NCI-H2029 (cell line): ENCODE measurements around the gene ARSJ.
"Not testable (repeated sequence)": the region's sequence is repeated elsewhere in the genome, so short reads cannot be mapped to it uniquely, and the experiment has no call there.

Source experiments
- DNase-seq: peaks from one replicate; lab custom pipeline; 2025; lab: John Stamatoyannopoulos, UW

ARSJ gene

GRCh38 chr4:113979148-113979904, at the start of gene ARSJ:
Gene ARSJ (minus strand): TSS chr4:113979647. CDS start chr4:113978834, 813 bp downstream.
- no peak for DNase-seq

DNA sequence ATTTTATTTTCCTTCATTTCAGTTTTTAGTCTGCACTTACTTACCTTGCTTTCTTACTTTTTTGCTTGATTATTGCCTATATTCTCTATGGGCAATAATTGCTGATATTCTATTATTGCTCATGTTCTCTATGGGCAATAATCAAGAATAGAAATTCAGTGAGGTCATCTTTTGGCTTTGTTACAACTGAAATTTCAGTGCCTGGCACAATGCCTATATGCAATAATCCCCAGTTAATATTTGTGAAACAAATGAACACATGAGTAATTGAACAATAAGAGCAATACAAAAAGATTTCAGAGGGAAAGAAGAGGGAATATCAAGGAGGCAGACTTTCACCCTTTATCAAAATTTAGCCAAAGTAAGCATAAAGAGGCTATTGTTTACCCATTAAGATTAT, 48.6 kb upstream of the ARSJ start:
- no peak for DNase-seq

- no peak for DNase-seq
Measured at GRCh38 chr4:114027596-114027995, 48.1 kb upstream of the ARSJ start.

- no peak for DNase-seq
Measured at GRCh38 chr4:114026447-114026846, 47.0 kb upstream of the ARSJ start.

DNA sequence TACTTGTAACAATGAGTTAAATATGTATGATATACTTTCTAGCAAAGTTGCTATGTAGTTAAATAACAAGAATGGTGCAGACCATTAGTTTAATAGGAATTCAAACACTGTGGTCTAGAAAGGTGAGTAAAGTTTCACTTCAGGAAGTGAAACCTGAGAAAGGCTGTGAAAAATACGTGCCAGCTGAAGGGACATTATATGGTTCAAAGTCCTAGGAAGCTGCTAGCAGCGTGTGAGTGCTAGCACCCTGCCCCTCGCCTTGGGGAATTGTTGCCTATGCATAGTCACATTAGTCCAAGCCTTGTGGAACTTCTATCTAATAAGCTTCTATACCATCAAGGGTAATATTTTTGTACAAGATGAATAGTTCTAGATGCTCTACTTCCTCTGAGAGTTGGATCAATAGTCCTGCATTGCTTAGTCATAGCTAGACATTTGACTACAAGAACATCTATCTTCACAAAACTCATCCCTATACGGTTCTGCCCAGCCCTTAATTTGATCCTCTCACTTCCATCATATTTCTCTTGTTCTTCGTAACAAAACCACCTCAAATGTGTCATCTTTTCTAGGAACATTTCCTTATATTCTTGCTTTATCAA, 45.8 kb upstream of the ARSJ start:
- DNase-seq: no peak

DNA sequence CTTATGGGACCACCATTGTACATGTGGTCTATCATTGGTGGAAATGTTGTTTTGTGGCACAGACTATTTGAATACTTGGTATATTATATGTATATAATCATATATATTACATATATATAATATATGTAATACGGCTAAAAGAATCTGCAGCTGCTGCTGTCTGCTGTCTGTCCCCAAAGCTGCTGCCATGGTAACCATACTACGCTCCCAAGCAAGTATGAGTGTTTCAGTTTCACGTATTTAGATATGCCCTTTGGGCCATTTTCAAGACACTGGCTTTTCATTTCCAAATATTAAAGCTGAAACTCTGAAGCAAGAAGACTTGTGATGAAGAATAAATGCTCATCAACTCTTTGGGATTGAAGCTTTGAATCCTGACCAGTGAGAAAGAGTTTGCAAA, 42.0 kb upstream of the ARSJ start:
- no peak for DNase-seq

DNA sequence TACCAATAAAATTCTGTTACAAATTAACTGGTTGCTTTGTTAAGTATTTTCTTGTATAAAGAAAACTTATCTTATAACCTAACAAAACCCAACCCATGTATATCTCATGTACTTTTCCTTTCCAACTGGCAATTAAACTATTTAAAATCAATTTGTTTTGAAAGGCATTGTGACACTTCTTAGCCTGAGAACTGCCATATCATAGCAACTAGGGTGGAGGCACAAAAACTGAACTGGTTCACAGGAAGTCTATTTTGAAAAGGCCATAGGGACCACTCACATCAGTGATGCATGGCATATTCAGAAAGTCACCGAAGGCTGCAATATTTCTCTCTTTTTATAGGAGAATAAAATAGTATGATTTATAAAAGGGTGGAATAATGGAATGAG, 40.5 kb upstream of the ARSJ start:
- DNase-seq: no peak

DNA sequence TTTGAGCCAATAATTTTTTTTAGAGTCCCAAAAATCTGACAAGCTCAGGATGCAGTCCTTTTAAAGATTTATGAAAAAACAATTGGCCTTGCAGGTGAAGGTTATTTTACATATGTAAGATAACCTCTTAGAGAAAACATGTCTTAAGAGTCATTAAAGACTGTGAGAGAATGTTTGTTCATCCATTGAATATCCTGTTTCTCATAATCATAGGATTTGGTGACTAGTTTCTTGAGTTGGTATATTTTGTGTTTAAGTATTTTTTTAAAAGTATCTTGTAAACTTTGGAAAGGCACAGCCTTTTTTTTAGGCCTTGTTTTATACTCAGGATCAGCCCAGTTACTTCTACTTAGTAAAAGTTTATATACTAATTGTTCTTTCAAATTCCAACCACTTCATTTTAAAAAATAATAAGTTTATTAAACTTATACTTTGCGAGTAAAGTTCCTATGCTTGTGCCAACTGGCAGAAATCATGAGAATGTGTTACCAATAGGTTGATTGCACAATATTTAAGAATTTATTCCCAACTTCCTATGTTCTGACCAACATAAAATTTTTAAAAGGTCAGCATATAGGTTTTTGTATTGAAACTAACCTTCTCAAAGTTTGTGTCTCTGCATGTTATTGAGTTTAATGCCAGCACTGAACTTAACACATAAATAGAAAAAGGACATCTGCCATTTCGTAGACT, 40.0 kb upstream of the ARSJ start:
- no peak for DNase-seq

DNA sequence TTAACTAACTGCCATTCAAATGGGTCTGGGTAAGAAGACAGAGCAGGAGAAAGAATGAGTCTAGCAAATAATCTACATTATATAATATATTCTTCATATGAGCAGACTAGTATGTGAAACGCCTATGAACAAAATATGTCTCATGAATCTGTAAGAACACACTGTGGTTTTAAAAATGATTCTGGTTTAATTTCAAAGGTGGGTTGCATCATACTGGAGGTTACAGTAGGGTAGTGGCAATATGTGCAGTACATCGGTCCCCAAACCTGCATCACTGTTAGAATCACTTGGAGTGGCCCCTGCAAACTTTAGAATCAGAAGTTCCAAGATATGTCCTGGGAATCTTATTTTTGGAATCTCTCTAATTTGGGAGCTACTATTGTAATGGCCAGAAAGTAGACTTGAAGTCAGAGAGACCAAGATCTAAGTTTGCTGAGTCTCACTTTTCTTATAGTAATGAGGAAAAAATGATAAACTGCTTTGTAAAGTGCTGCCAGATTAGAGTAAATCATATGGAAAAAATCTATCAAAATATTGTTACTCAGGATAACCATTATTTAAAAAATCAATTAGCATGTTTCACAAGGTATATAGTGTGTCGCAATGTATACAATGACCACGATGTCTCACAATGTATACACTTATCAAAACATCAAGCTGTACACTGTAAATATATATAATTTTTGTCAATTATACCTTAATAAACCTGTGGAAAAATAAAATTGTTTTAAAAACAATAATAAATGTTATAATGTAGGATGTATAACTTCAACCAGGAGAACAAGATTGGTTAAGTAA, 37.9 kb upstream of the ARSJ start:
- DNase-seq: no peak

DNA sequence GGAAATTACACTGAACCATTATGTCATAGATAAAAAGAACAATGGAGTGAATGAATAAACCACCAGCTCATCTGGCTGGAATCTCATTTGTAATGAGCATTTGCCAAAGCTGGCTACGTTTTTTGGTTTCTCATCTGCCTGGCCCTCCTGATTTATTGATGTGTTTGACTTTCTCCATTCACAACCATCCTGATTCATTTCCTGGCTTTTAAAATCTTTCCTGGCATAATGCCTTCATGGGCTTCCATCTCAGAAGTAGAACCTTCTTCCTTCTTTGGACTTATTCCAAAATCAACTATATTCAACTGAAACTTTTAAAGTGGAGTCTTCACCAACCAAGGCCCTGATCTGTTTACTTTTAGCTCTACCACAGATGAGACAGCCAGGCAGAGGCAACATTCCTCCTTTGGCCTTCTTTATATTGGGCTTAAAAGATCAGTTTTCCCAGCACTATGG, 36.0 kb upstream of the ARSJ start:
- no peak for DNase-seq

- not testable (repeated sequence) for DNase-seq
Measured at GRCh38 chr4:114013201-114013600, 33.8 kb upstream of the ARSJ start.

GRCh38 chr4:114012749-114013148, 33.3 kb upstream of the ARSJ start:
- DNase-seq: no peak

- no peak for DNase-seq
Measured at GRCh38 chr4:114005569-114006442, 26.4 kb upstream of the ARSJ start.

DNA sequence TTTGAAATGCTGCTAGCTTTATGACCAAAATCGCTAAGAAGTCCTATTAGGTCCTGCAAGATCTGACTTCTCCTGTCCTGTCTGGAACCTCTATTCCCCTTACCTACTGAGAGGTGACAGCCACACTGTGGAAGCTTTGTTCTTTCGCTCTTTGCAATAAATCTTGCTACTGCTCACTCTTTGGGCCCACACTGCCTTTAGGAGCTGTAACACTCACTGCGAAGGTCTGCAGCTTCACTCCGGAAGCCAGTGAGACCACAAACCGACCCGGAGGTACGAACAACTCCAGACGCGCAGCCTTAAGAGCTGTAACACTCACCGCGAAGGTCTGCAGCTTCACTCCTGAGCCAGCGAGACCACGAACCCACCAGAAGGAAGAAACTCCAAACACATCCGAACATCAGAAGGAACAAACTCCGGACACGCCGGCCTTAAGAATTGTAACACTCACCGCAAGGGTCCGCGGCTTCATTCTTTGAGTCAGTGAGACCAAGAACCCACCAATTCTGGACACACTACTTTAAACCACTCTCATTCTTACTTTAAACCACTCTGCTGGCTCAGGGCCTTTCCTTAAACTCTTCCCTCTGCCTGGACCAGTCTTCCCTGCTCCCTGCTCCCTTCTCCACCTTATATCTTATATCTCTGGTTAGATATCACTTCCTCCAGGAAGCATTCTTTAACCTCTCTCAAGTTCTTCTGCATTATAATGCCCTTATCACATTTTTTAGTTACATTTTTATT, 25.2 kb upstream of the ARSJ start:
- not testable (repeated sequence) for DNase-seq

DNA sequence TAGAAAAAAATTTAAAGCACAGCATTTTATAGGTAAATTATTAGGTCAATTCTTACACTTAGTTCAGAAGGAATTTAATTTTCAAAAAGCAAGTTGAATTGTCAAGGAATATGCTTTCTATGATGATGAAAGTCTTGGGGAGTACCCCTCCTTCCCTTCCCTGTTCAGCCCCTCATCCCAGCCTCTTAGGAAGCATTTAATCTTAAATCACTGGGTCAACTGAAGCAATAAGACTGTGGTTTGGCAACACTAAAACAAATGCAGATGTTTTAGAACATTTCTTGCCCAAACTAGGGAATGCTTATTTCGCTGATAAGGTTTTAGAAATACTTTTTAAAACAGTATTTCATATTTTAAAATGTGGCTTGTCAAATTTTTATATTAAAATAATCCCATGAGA, 19.1 kb upstream of the ARSJ start:
- DNase-seq: no peak

GRCh38 chr4:113998079-113998478, 18.6 kb upstream of the ARSJ start:
- no peak for DNase-seq

GRCh38 chr4:113997206-113997605, 17.8 kb upstream of the ARSJ start:
- DNase-seq: no peak

GRCh38 chr4:113996599-113997177, 17.2 kb upstream of the ARSJ start:
- DNase-seq: no peak

GRCh38 chr4:113993887-113994286, 14.4 kb upstream of the ARSJ start:
- DNase-seq: no peak

- DNase-seq: no peak
Measured at GRCh38 chr4:113990886-113991285, 11.4 kb upstream of the ARSJ start.
